ENCODE results near the gene CELF4. TPM values are rescaled to one million over a fixed set of nuclear protein-coding genes. Genes with fewer than 3 reads are reported as not detected.
"Not testable (repeated sequence)": the region's sequence is repeated elsewhere in the genome, so short reads cannot be mapped to it uniquely, and the experiment has no call there.

CELF4 gene
- total RNA-seq, 2 experiments from 2014 or later = not detected

- ChIA-PET POLR2A (no interaction called here), CTCF (no interaction called here)
These were observed 181.6 kb downstream of the CELF4 start for GRCh38 chr18:37383846-37384595.

DNA sequence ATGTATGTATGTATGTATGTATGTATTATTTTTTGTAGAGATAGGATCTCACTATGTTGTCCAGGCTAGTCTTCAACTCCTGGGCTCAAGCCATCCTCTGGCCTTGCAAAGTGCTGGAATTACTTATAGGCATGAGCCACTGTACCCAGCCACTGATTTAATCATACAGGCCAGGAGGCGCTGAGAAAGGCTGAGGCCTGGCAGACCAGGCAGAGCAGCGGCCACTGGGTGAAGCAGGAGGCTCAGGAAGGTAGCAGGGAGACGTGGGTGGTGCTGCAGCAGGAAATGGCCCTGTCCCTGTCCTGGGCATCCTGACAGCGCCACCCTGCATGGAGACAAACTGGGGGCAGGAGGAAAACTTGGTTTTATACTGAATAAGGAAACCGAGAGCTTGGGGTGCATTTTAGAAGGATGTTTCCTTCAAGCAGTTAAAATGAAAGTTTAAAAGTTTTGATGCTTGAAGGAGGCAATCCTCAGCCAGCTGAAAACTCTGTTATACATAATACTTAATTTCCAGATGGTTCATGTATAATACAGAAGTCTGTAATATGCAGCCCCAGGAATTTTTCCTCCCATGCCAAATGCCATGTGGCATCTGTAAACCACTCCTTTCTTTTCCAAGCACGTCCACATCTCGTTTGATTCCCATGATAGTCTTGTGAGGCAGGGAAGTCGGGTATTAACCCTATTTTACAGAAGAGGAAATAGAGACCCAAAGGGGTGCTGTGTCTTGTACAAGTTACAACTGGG is 182.4 kb downstream of the CELF4 start:
- CTCF ChIA-PET = no interaction called here

GRCh38 chr18:37381554-37381953 is 184.0 kb downstream of the CELF4 start:
- ChIA-PET CTCF (no interaction called here), POLR2A (no interaction called here)

More for the DNA sequence above, 182.4 kb downstream of the CELF4 start:
- POLR2A ChIA-PET = no interaction called here

DNA sequence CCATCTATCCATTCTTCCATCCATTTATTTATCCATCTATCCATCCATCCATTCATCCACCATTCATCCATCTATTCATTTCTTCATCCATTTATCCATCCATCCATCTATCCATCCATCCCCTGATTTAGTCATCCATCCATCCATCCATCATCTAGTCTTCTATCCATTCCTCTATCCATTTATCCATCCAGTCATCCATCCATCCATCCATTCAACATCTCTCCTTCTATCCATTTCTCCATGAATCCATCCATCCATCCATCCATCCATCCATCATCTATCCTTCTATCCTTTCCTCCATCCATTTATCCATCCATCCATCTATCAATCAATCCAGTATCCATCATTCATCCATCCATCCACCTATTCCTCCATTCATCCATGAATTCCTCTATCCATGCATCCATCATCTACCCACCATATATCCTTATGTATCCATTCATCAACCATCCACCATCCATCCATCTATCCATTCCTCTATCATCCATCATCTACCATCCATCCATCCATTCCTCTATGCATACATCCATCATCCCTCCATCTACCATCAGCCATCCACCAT is 185.0 kb downstream of the CELF4 start:
- CTCF ChIA-PET = no interaction called here
- POLR2A ChIA-PET = no interaction called here

GRCh38 chr18:37378336-37379010 is 187.1 kb downstream of the CELF4 start:
- POLR2A ChIA-PET = no interaction called here

GRCh38 chr18:37375181-37375580 is 190.4 kb downstream of the CELF4 start:
- ChIA-PET CTCF (interaction anchor here (0.8 kb wide), 1 partner anchor 52 kb away, joined by 3 read pairs; no protein-coding TSS in a partner anchor), POLR2A (no interaction called here)

More at GRCh38 chr18:37378336-37379010, 187.1 kb downstream of the CELF4 start:
- CTCF ChIA-PET = interaction anchor here (0.5 kb wide), 1 partner anchor 10 kb away, joined by 4 read pairs; no protein-coding TSS in a partner anchor

- ChIA-PET POLR2A (no interaction called here), CTCF (no interaction called here)
These were observed 197.3 kb downstream of the CELF4 start for GRCh38 chr18:37368110-37368954.

GRCh38 chr18:37364237-37364636 is 201.4 kb downstream of the CELF4 start:
- CTCF ChIA-PET = no interaction called here
- POLR2A ChIA-PET = no interaction called here

GRCh38 chr18:37362158-37362890 is 203.3 kb downstream of the CELF4 start:
- ChIA-PET POLR2A (no interaction called here), CTCF (interaction anchor here (0.8 kb wide), 1 partner anchor 35 kb away, joined by 3 read pairs; no protein-coding TSS in a partner anchor)

GRCh38 chr18:37361335-37362157 is 204.1 kb downstream of the CELF4 start:
- POLR2A ChIA-PET = no interaction called here
- CTCF ChIA-PET = interaction anchor here (0.8 kb wide), 1 partner anchor 36 kb away, joined by 3 read pairs; no protein-coding TSS in a partner anchor

DNA sequence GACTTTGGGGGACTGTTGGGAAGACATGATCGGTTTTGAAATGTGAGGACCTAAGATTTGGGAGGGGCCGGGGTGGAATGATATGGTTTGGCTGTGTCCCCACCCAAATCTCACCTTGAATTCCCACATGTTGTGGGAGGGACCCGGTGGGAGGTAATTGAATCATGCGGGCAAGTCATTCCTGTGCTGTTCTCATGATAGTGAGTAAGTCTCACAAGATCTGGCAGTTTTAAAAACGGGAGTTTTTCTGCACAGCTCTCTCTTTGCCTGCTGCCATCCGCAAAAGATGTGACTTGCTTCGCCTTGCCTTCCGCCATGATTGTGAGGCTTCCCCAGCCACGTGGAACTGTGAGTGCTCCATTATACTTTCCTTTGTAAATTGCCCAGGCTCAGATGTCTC is 207.5 kb downstream of the CELF4 start:
- POLR2A ChIA-PET, CTCF ChIA-PET: not testable (repeated sequence)

DNA sequence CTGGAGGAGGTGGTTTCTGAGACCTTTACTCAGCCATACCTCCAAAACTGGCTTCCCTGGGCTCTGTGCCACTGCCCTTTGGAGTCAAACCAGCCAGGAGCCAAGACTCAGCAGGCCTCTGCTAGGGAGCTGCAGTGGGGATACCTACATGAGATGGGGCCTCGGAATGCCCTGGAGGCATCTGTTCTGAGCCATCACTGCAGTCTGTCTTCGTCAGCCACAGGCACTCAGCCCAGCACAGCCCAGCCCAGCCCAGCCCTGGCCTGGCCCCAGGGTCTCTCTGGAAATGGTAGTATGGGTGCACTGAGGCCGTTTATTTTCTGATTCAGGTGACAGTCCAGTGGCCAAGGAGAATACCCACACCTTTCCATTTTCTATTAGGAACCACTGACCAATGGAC is 209.8 kb downstream of the CELF4 start:
- ChIA-PET CTCF (no interaction called here), POLR2A (no interaction called here)

DNA sequence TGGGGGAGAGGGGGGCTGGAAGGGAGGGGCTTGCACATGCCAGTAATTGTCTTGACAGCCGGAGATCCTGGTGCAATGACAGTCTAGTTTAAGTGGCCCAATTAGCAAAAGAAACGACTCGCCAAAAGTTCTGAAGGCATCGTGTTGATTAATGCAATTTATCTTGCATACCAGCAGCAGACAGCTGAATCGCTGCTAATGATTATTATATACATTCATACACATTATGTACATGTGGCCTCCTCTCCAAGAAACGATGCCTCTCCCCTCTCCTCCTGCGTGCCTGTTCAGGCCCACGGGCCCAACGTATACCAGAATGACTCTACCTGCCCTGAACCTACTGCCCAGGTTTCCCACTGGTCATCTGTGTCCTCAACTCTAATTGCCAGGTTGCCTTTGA is 214.5 kb downstream of the CELF4 start:
- ChIA-PET POLR2A (no interaction called here), CTCF (no interaction called here)

DNA sequence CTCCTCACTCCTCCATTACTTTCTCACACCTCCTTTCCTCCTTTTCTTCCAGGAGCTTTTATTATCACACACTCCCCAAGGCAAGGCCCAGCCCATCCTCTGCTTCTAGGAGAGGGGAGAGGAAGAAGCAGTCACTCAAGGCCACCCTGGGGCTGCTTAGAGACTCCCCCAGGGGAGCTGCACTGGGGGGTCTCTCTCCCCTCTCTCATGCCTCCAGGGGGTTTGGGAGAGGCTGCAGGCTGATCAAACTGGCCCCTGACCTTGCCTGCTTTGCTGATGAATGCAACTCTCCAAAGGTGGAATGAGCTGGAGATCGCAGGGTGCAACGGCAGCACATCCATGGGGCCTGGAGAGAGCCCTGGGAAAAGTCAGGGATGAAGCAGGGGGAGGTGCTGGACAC is 216.9 kb downstream of the CELF4 start:
- POLR2A ChIA-PET = no interaction called here
- CTCF ChIA-PET = no interaction called here

DNA sequence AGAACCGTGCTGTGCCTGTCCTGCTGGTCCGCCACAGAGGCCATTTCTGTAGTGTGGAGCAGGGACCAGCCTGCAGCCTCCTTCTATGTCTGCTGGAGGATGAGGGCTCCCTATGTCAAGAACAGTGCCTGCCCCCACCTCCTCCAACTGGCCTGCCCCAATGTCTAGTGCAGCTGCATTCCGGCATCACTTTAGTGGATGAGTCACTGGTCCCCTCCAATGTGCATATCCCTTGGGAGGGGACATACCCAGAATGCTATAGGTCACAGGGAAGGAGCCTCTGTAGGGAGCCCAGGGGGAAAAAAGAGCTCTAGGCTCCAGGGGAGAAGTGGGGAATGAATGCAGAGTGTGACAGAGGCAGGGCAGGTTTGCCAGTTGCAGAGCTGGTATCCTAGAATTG is 219.6 kb downstream of the CELF4 start:
- CTCF ChIA-PET = no interaction called here
- POLR2A ChIA-PET = no interaction called here

GRCh38 chr18:37343542-37343851 is 222.1 kb downstream of the CELF4 start:
- ChIA-PET POLR2A (no interaction called here), CTCF (interaction anchor here (0.7 to 1.0 kb wide), 3 partner anchors 9 to 622 kb away, joined by 3 to 4 read pairs (median 3); no protein-coding TSS in a partner anchor)

GRCh38 chr18:37341473-37342086 is 224.0 kb downstream of the CELF4 start:
- CTCF ChIA-PET = no interaction called here
- POLR2A ChIA-PET = no interaction called here

- POLR2A ChIA-PET = no interaction called here
- CTCF ChIA-PET = no interaction called here
These were observed 224.6 kb downstream of the CELF4 start for GRCh38 chr18:37341016-37341415.

All from activated CD8-positive, alpha-beta memory T cell treated with anti-CD3 and anti-CD28 coated beads for 36 hours (primary cell).